ENCODE measurements around the gene SLC46A2.
A peak's percentile ranks its signal among the peaks of the same experiment; 100 is the strongest.

SLC46A2 gene

GRCh38 chr9:112856200-112856599, 34.5 kb downstream of the SLC46A2 start:
- DNase-seq, result no peak

- DNase-seq, result no peak
Measured at GRCh38 chr9:112854657-112855056, 36.0 kb downstream of the SLC46A2 start.

GRCh38 chr9:112853882-112854585, 36.6 kb downstream of the SLC46A2 start:
- no peak for DNase-seq

- no peak for DNase-seq
Measured at GRCh38 chr9:112852741-112853504, 37.8 kb downstream of the SLC46A2 start.

GRCh38 chr9:112850840-112851239, 39.8 kb downstream of the SLC46A2 start:
- no peak for DNase-seq

GRCh38 chr9:112849363-112849922, 41.2 kb downstream of the SLC46A2 start:
- DNase-seq, result peak; percentile 24

- no peak for DNase-seq
Measured at GRCh38 chr9:112848316-112849151, 42.1 kb downstream of the SLC46A2 start.

- DNase-seq, result no peak
Measured at GRCh38 chr9:112846528-112847488, 43.9 kb downstream of the SLC46A2 start.

- peak; percentile 80 for DNase-seq
Measured at GRCh38 chr9:112844771-112845542, 45.7 kb downstream of the SLC46A2 start.

GRCh38 chr9:112842555-112842954, 48.1 kb downstream of the SLC46A2 start:
- DNase-seq, result no peak

- DNase-seq, result no peak
Measured at GRCh38 chr9:112841261-112841660, 49.4 kb downstream of the SLC46A2 start.

- no peak for DNase-seq
Measured at GRCh38 chr9:112839331-112839730, 51.3 kb downstream of the SLC46A2 start.

- DNase-seq, result no peak
Measured at GRCh38 chr9:112838342-112838741, 52.3 kb downstream of the SLC46A2 start.

GRCh38 chr9:112836394-112836793, 54.3 kb downstream of the SLC46A2 start:
- no peak for DNase-seq

GRCh38 chr9:112833081-112833480, 57.6 kb downstream of the SLC46A2 start:
- DNase-seq, result no peak

GRCh38 chr9:112831969-112832368, 58.7 kb downstream of the SLC46A2 start:
- no peak for DNase-seq

- DNase-seq, result no peak
Measured at GRCh38 chr9:112831281-112831851, 59.3 kb downstream of the SLC46A2 start.
